ENCODE measurements around the gene SPON1.

Gene SPON1

GRCh38 chr11:14309425-14310192 is 347.1 kb downstream of the SPON1 start:
- H3K9ac ChIP-seq (ENCODE audit: low read depth, low read length, poor library complexity) = no peak overlapping the region
- H3K18ac ChIP-seq (ENCODE audit: low read length) = no peak overlapping the region
- no peaks in the 10 kb centered on the region for H3K36me3 ChIP-seq (replicated peaks in 1 of 2; ENCODE audit: control insufficient read depth in 2 of 2, insufficient read depth in 2 of 2, low read length in 2 of 2)
- no peak overlapping the region for H4K8ac ChIP-seq (ENCODE audit: low read depth, low read length)
- H2AK5ac ChIP-seq (ENCODE audit: low read depth, low read length) = no peak overlapping the region
- no peak overlapping the region for H3K27ac ChIP-seq (replicated peaks; ENCODE audit: low read length)
- H2BK5ac ChIP-seq (ENCODE audit: low read length) = no peak overlapping the region
- H4K91ac ChIP-seq (ENCODE audit: low read depth, low read length, poor library complexity) = no peak overlapping the region
- no peak overlapping the region for H3K4me2 ChIP-seq (ENCODE audit: insufficient read depth, low read length, poor library complexity, severe bottlenecking)
- DNase-seq (ENCODE audit: low spot score) = no peak
- no peaks in the 10 kb centered on the region for H3K27me3 ChIP-seq (ENCODE audit: control insufficient read depth in 3 of 3, insufficient read depth in 3 of 3, low read depth in 1 of 3, low read length in 3 of 3)
- H3K4me1 ChIP-seq (ENCODE audit: control insufficient read depth in 2 of 2, insufficient read depth in 1 of 2, low read depth in 1 of 2, low read length in 2 of 2) = peaks cover 5 to 6% of the 10 kb centered on the region in 2 donors
- H2BK120ac ChIP-seq (ENCODE audit: low read depth, low read length) = no peak overlapping the region
- H3K14ac ChIP-seq (ENCODE audit: low read length) = no peak overlapping the region
- H3K4me3 ChIP-seq (ENCODE audit: low read length in 2 of 2) = no peak overlapping the region
- H3K79me1 ChIP-seq (ENCODE audit: low read depth, low read length) = peaks cover 2% of the 10 kb centered on the region
- no CpG with 5 or more reads among the region's 4 CpGs for whole genome bisulfite sequencing, 2 donors (ENCODE audit: extremely low coverage in 2 of 2, insufficient read length in 2 of 2, insufficient replicate concordance in 1 of 2)
- H3K4ac ChIP-seq (ENCODE audit: low read length) = no peak overlapping the region
- H2BK12ac ChIP-seq (ENCODE audit: low read length) = no peak overlapping the region
- no peaks in the 10 kb centered on the region for H3K9me3 ChIP-seq (replicated peaks in 1 of 2; ENCODE audit: control insufficient read depth in 2 of 2, insufficient read depth in 1 of 2, low read depth in 1 of 2, low read length in 2 of 2)
- H2AFZ ChIP-seq (ENCODE audit: low read length) = no peak overlapping the region
- H3K23ac ChIP-seq (ENCODE audit: low read depth, low read length, poor library complexity) = no peak overlapping the region
- H2BK15ac ChIP-seq (ENCODE audit: low read length) = no peak overlapping the region

DNA sequence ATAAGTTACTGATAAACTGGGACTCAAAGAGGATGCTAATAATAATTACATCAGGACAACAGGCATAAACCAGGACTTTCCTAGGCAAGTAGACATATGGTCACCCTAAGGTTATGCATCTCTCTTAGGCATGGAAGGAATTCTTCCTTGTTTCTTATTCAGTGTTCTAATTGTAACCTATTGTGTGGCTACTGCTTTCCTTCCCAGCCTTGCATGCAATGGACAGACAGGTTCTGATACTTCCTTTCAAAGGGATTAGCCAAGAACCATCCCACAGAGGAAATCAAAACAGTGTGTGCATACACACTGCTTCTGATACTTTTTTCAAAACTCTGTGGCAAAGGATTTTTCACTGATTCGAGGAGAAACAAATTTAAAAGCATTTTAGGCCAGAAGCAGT is 348.2 kb downstream of the SPON1 start:
- Histone ChIP-seq H3K14ac (ENCODE audit: low read length) (no peak overlapping the region), H3K4me1 (ENCODE audit: control insufficient read depth in 2 of 2, insufficient read depth in 1 of 2, low read depth in 1 of 2, low read length in 2 of 2) (peaks cover 4 to 5% of the 10 kb centered on the region in 2 donors), H2AFZ (ENCODE audit: low read length) (no peak overlapping the region), H3K4ac (ENCODE audit: low read length) (no peak overlapping the region), H2BK15ac (ENCODE audit: low read length) (no peak overlapping the region), H2BK120ac (ENCODE audit: low read depth, low read length) (no peak overlapping the region), H3K4me2 (ENCODE audit: insufficient read depth, low read length, poor library complexity, severe bottlenecking) (no peak overlapping the region), H3K4me3 (ENCODE audit: low read length in 2 of 2) (no peak overlapping the region), H3K9ac (ENCODE audit: low read depth, low read length, poor library complexity) (no peak overlapping the region), H4K91ac (ENCODE audit: low read depth, low read length, poor library complexity) (no peak overlapping the region), H3K79me1 (ENCODE audit: low read depth, low read length) (peaks cover 2% of the 10 kb centered on the region), H3K23ac (ENCODE audit: low read depth, low read length, poor library complexity) (no peak overlapping the region), H3K36me3 (replicated peaks in 1 of 2; ENCODE audit: control insufficient read depth in 2 of 2, insufficient read depth in 2 of 2, low read length in 2 of 2) (no peaks in the 10 kb centered on the region), H3K9me3 (replicated peaks in 1 of 2; ENCODE audit: control insufficient read depth in 2 of 2, insufficient read depth in 1 of 2, low read depth in 1 of 2, low read length in 2 of 2) (no peaks in the 10 kb centered on the region), H3K27me3 (ENCODE audit: control insufficient read depth in 3 of 3, insufficient read depth in 3 of 3, low read depth in 1 of 3, low read length in 3 of 3) (no peaks in the 10 kb centered on the region), H3K27ac (replicated peaks; ENCODE audit: low read length) (no peak overlapping the region), H2BK12ac (ENCODE audit: low read length) (no peak overlapping the region), H4K8ac (ENCODE audit: low read depth, low read length) (no peak overlapping the region), H2BK5ac (ENCODE audit: low read length) (no peak overlapping the region), H3K18ac (ENCODE audit: low read length) (no peak overlapping the region), H2AK5ac (ENCODE audit: low read depth, low read length) (no peak overlapping the region)
- no peak for DNase-seq (ENCODE audit: low spot score)
- WGBS, 2 donors (ENCODE audit: extremely low coverage in 2 of 2, insufficient read length in 2 of 2, insufficient replicate concordance in 1 of 2) = no CpG with 5 or more reads among the region's 1 CpG

- Histone ChIP-seq H3K4ac (ENCODE audit: low read length) (no peak overlapping the region), H4K8ac (ENCODE audit: low read depth, low read length) (no peak overlapping the region), H3K9me3 (replicated peaks in 1 of 2; ENCODE audit: control insufficient read depth in 2 of 2, insufficient read depth in 1 of 2, low read depth in 1 of 2, low read length in 2 of 2) (no peaks in the 10 kb centered on the region), H3K4me1 (ENCODE audit: control insufficient read depth in 2 of 2, insufficient read depth in 1 of 2, low read depth in 1 of 2, low read length in 2 of 2) (peaks cover 4 to 5% of the 10 kb centered on the region in 2 donors), H3K27ac (replicated peaks; ENCODE audit: low read length) (no peak overlapping the region), H3K18ac (ENCODE audit: low read length) (no peak overlapping the region), H4K91ac (ENCODE audit: low read depth, low read length, poor library complexity) (no peak overlapping the region), H2AK5ac (ENCODE audit: low read depth, low read length) (no peak overlapping the region), H3K79me1 (ENCODE audit: low read depth, low read length) (peaks cover 2% of the 10 kb centered on the region), H3K9ac (ENCODE audit: low read depth, low read length, poor library complexity) (no peak overlapping the region), H3K27me3 (ENCODE audit: control insufficient read depth in 3 of 3, insufficient read depth in 3 of 3, low read depth in 1 of 3, low read length in 3 of 3) (no peaks in the 10 kb centered on the region), H2AFZ (ENCODE audit: low read length) (no peak overlapping the region), H3K14ac (ENCODE audit: low read length) (no peak overlapping the region), H3K36me3 (replicated peaks in 1 of 2; ENCODE audit: control insufficient read depth in 2 of 2, insufficient read depth in 2 of 2, low read length in 2 of 2) (no peaks in the 10 kb centered on the region), H2BK5ac (ENCODE audit: low read length) (no peak overlapping the region), H2BK120ac (ENCODE audit: low read depth, low read length) (no peak overlapping the region), H3K4me2 (ENCODE audit: insufficient read depth, low read length, poor library complexity, severe bottlenecking) (no peak overlapping the region), H2BK15ac (ENCODE audit: low read length) (no peak overlapping the region), H2BK12ac (ENCODE audit: low read length) (no peak overlapping the region), H3K23ac (ENCODE audit: low read depth, low read length, poor library complexity) (no peak overlapping the region), H3K4me3 (ENCODE audit: low read length in 2 of 2) (no peak overlapping the region)
- no peak for DNase-seq (ENCODE audit: low spot score)
- WGBS, 2 donors (ENCODE audit: extremely low coverage in 2 of 2, insufficient read length in 2 of 2, insufficient replicate concordance in 1 of 2) = no CpG with 5 or more reads among the region's 4 CpGs
Measured at GRCh38 chr11:14312736-14313438, 350.4 kb downstream of the SPON1 start.

- H3K4me2 ChIP-seq (ENCODE audit: insufficient read depth, low read length, poor library complexity, severe bottlenecking) = no peak overlapping the region
- no peak overlapping the region for H3K23ac ChIP-seq (ENCODE audit: low read depth, low read length, poor library complexity)
- no peak overlapping the region for H2BK5ac ChIP-seq (ENCODE audit: low read length)
- H3K9me3 ChIP-seq (replicated peaks in 1 of 2; ENCODE audit: control insufficient read depth in 2 of 2, insufficient read depth in 1 of 2, low read depth in 1 of 2, low read length in 2 of 2) = no peaks in the 10 kb centered on the region
- no peak for DNase-seq (ENCODE audit: low spot score)
- H3K14ac ChIP-seq (ENCODE audit: low read length) = no peak overlapping the region
- H3K9ac ChIP-seq (ENCODE audit: low read depth, low read length, poor library complexity) = no peak overlapping the region
- no CpG with 5 or more reads among the region's 2 CpGs for WGBS, 2 donors (ENCODE audit: extremely low coverage in 2 of 2, insufficient read length in 2 of 2, insufficient replicate concordance in 1 of 2)
- H3K4me1 ChIP-seq (ENCODE audit: control insufficient read depth in 2 of 2, insufficient read depth in 1 of 2, low read depth in 1 of 2, low read length in 2 of 2) = peaks cover 0 to 5% of the 10 kb centered on the region in 2 donors
- H3K18ac ChIP-seq (ENCODE audit: low read length) = no peak overlapping the region
- no peak overlapping the region for H2AFZ ChIP-seq (ENCODE audit: low read length)
- H4K91ac ChIP-seq (ENCODE audit: low read depth, low read length, poor library complexity) = no peak overlapping the region
- no peak overlapping the region for H2AK5ac ChIP-seq (ENCODE audit: low read depth, low read length)
- H3K27ac ChIP-seq (replicated peaks; ENCODE audit: low read length) = no peak overlapping the region
- H3K36me3 ChIP-seq (replicated peaks in 1 of 2; ENCODE audit: control insufficient read depth in 2 of 2, insufficient read depth in 2 of 2, low read length in 2 of 2) = no peaks in the 10 kb centered on the region
- no peak overlapping the region for H2BK12ac ChIP-seq (ENCODE audit: low read length)
- H2BK120ac ChIP-seq (ENCODE audit: low read depth, low read length) = no peak overlapping the region
- H3K27me3 ChIP-seq (ENCODE audit: control insufficient read depth in 3 of 3, insufficient read depth in 3 of 3, low read depth in 1 of 3, low read length in 3 of 3) = no peaks in the 10 kb centered on the region
- no peak overlapping the region for H2BK15ac ChIP-seq (ENCODE audit: low read length)
- no peak overlapping the region for H4K8ac ChIP-seq (ENCODE audit: low read depth, low read length)
- H3K79me1 ChIP-seq (ENCODE audit: low read depth, low read length) = peaks cover 2% of the 10 kb centered on the region
- no peak overlapping the region for H3K4ac ChIP-seq (ENCODE audit: low read length)
- H3K4me3 ChIP-seq (ENCODE audit: low read length in 2 of 2) = no peak overlapping the region
Measured at GRCh38 chr11:14314127-14314526, 351.6 kb downstream of the SPON1 start.

Measured in neuronal stem cell (in vitro differentiated cells).